Activated CD8-positive, alpha-beta memory T cell treated with anti-CD3 and anti-CD28 coated beads, Interleukin-2, amount 50 U/mL, for 4 hours (primary cell): ENCODE results near the gene GABARAPL1.

Experiments used
- DNase-seq: peaks from one replicate; pipeline ENCODE4 v3.0.0-alpha.2; 2020

Gene GABARAPL1

DNA sequence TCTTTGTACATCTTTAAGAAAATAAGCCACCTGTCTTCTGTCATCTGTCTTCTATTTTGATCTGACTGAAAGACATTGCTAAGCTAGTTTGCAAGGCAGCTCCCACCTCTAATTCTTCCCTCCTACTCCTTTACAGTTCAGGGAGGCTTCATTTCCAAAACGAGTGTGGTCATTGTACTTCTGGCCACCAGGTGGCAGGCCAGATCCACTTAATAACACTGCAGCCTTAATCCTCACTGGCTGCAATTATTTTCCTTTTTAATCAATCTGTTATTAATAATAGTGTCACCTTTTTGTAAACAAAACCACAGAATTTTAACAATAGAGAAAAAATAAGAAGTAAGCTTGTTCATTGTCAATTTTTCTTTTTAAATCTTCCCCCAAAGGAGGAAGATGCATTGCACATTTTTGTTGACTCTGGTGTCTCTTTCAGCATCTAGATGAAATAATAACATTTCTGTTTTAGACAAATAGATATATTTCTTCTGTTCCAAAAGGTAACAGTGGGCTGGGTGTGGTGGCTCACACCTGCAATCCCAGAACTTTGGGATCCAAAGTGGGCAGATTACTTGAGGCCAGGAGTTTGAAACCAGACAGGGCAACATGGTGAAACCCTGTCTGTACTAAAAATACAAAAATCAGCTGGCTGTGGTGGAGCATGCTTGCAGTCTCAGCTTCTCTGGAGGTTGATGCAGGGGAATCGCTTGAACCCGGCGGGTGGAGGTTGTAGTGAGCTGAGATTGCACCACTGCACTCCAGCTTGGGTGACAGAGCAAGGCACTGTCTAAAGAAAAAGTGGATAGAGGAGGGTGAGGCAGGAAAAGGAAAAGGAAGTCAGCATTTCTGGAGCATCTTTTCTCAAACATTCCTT lies 23.3 kb downstream of the GABARAPL1 start:
- peak; percentile 61 for DNase-seq

- DNase-seq: no peak
These were observed 24.0 kb downstream of the GABARAPL1 start for GRCh38 chr12:10236720-10237119.

DNA sequence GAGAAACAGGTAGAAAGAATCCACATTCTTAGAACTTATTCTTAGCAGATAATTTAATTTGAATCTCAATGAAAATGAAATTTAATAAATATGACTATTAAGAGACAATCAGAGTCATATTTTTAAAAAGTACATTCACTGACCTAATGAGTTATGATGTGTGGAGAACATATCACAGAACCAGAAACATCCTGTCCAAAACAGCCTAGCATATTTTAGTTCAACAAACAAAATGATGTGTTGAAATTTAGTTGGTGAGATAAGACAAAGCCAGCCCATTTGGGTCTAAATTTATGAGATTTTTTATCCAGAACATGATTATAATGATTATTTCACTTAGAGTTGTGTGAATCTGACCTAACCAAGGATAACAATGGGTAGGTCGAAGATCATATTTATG lies 25.8 kb downstream of the GABARAPL1 start:
- DNase-seq: no peak

- no peak for DNase-seq
These were observed 28.6 kb downstream of the GABARAPL1 start for GRCh38 chr12:10241290-10241689.

- DNase-seq: no peak
These were observed 29.1 kb downstream of the GABARAPL1 start for GRCh38 chr12:10241727-10242126.

GRCh38 chr12:10242539-10242938 lies 29.9 kb downstream of the GABARAPL1 start:
- DNase-seq: no peak

DNA sequence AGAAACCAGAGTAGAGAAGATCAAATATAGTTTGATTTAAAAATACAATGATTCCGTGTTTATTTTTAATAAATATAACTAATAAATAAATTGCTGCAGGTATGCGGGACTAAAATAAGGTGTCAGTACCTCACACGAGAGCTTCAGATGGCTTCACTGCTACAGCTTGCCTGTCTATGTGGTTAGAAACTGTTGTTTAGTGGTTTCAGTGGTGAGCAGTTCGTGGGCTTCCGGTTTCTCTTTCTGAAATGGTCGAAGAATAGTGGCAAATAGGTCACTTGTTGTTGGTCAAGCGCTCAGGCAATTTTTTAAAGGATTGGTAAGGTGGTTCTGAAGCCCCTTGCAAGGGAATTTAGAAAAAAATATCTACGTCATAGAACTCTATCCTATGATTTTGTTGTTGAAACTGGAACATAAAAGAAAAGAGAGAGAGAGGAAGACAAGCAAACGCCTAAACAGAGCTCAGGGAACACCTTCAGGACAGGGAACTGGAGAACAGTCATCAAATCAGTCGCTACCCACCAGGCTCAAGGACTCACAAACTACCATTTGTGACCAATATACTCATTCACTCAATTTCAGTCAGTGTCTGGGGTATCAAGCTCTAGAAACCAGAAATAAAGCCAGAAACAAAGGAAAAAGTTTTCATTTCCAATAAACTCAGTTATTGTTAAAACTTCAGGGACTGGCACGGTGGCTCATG lies 31.3 kb downstream of the GABARAPL1 start:
- DNase-seq: no peak

GRCh38 chr12:10247436-10248058 lies 34.9 kb downstream of the GABARAPL1 start:
- DNase-seq: no peak

DNA sequence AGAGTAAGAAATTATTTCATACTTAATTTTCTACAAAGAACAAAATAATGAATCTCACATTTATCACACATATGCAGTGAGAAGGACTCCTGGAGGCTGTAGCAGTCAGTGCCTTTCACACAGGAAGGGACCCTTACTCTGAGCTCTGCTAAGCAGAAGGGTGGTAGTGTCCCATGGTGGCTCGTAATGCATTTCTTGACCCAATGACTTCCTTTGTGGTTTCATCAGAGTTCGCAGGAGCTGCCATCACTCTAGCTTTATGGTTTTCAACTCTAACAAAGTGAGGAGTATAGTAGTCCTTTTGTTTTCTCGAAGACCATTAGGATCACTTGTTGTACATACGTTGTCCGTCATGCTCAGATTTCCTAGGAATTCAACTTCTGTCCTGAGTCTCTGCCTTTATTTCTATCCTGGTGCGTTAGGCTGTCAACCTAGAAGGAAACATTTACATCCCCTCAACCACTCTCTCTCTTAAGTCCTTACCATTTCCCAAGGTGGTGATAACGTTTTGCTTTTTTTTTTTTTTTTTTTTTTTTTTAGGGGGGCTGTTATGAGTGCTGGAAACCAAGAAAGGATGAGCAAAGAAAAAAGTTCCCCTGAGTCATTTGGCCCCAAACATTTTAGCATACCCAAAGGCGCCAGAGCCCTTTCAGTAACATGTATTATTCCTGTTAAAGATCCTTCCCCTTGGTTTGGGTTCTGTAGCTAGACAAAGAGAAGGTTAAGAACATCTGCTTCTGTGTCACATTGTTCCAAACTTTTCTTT lies 37.2 kb downstream of the GABARAPL1 start:
- no peak for DNase-seq

- no peak for DNase-seq
These were observed 39.0 kb downstream of the GABARAPL1 start for GRCh38 chr12:10251669-10252068.

GRCh38 chr12:10252201-10252600 lies 39.5 kb downstream of the GABARAPL1 start:
- no peak for DNase-seq

DNA sequence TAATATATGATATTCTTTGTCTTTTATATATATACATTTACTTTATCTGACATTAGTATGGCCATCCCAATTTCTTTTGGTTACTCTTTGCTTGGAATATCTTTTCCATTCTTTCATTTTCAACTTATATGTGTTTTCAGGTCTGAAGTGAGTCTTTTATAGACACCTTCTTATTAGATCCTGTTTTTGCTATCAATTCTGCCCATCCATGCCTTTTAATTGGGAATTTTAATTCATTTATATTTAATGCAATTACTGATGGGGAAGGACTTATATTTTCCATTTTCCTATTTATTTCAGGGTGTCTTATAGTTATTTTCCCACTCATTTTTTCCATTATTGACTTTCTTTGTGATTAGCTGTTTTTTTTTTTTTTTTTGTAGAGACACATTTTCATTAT lies 43.4 kb downstream of the GABARAPL1 start:
- DNase-seq: no peak

- no peak for DNase-seq
These were observed 48.2 kb downstream of the GABARAPL1 start for GRCh38 chr12:10260927-10261326.

GRCh38 chr12:10268037-10268436 lies 55.4 kb downstream of the GABARAPL1 start:
- no peak for DNase-seq

DNA sequence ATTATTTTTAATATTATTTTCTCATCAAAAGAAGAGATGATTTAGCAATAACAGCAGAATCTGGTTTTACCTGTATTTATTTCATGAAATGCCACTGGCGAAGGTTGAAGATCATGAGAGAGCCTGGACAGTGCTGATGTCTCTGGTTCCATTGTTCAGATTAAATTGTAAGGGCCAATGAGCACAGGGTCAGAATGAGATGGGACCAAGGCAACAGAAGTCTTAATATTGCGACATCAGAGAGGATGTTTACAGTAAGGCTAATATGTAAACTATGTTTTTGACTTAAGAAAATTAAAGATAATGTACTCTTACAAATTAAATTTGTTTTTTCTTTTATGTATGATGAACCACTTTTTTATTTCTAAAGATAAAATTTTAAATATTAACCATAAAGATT lies 59.8 kb downstream of the GABARAPL1 start:
- no peak for DNase-seq
